Suprapubic skin (tissue), 4 donors: ENCODE results near the gene VPS52.

Source experiments
- EP300 ChIP-seq: sonication (generic); formaldehyde crosslinking; IDR thresholded peaks from one replicate; pipeline ENCODE4 v1.6.1; 2017; ENCODE audit warnings: antibody characterized with exemption
- POLR2A ChIP-seq, 2 donors: fragments of 450-650 bp; IDR thresholded peaks; one replicate each; pipeline ENCODE4 v1.6.1; 2017; ENCODE audit warnings: antibody characterized with exemption in 2 of 2, mild to moderate bottlenecking in 2 of 2, moderate library complexity in 2 of 2
- POLR2AphosphoS5 ChIP-seq, 3 donors: sonication (generic); formaldehyde crosslinking; IDR thresholded peaks; one replicate each; pipeline ENCODE4 v1.6.1; 2017; ENCODE audit warnings: antibody characterized with exemption in 3 of 3
- TF ChIP-seq, protein P1 (sequence below), 2 donors: fragments of 200-600 bp in 1 of 2; fragments of 450-650 bp in 1 of 2; sonication (generic) in 1 of 2; IDR thresholded peaks; one replicate each; pipeline ENCODE4 v1.5.1; 2016 to 2019; ENCODE audit warnings: antibody characterized with exemption in 2 of 2, mild to moderate bottlenecking in 1 of 2, moderate library complexity in 1 of 2

DNA sequence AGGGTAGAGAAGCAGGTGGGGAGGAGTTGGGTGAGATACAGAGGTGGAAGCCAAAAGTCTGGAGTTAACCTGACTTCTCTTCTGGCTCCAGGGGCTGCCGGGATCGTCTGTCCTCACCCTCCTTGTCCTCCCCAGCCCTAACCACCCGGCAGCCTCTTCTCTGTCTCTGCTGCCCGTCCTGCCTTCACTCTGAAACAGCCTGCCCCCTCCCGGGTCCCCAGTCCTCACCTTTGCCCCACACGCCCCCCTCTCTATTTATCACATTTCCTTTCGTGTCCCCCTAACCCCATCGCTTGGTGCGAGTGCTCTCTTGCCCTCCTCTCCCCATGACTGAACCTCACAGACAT, 57.7 kb downstream of the VPS52 start:
- TF ChIP-seq, protein P1, sequence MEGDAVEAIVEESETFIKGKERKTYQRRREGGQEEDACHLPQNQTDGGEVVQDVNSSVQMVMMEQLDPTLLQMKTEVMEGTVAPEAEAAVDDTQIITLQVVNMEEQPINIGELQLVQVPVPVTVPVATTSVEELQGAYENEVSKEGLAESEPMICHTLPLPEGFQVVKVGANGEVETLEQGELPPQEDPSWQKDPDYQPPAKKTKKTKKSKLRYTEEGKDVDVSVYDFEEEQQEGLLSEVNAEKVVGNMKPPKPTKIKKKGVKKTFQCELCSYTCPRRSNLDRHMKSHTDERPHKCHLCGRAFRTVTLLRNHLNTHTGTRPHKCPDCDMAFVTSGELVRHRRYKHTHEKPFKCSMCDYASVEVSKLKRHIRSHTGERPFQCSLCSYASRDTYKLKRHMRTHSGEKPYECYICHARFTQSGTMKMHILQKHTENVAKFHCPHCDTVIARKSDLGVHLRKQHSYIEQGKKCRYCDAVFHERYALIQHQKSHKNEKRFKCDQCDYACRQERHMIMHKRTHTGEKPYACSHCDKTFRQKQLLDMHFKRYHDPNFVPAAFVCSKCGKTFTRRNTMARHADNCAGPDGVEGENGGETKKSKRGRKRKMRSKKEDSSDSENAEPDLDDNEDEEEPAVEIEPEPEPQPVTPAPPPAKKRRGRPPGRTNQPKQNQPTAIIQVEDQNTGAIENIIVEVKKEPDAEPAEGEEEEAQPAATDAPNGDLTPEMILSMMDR (IDR thresholded peaks at IDR 0.05), result no peak
- TF ChIP-seq EP300, result no peak
- no peak for TF ChIP-seq POLR2A (IDR thresholded peaks at IDR 0.05)
- TF ChIP-seq POLR2AphosphoS5 (IDR thresholded peaks at IDR 0.05), result no peak
